ENCODE measurements around the gene MYBPC2.
A peak's percentile ranks its signal among the peaks of the same experiment; 100 is the strongest.
"Not testable (repeated sequence)": the region's sequence is repeated elsewhere in the genome, so short reads cannot be mapped to it uniquely, and the experiment has no call there.

The MYBPC2 gene

GRCh38 chr19:50457300-50457699, 24.6 kb downstream of the MYBPC2 start:
- no peak for DNase-seq (ENCODE audit: low spot score)

GRCh38 chr19:50458396-50459066, 25.8 kb downstream of the MYBPC2 start:
- DNase-seq (ENCODE audit: low spot score) = no peak

GRCh38 chr19:50459067-50459456, 26.4 kb downstream of the MYBPC2 start:
- DNase-seq (ENCODE audit: low spot score) = no peak

GRCh38 chr19:50459638-50460037, 26.9 kb downstream of the MYBPC2 start:
- no peak for DNase-seq (ENCODE audit: low spot score)

- no peak for DNase-seq (ENCODE audit: low spot score)
Measured at GRCh38 chr19:50460161-50460765, 27.6 kb downstream of the MYBPC2 start.

- DNase-seq (ENCODE audit: low spot score) = peak; percentile 57
Measured at GRCh38 chr19:50461066-50461875, 28.6 kb downstream of the MYBPC2 start.

GRCh38 chr19:50462970-50463369, 30.3 kb downstream of the MYBPC2 start:
- DNase-seq (ENCODE audit: low spot score) = no peak

GRCh38 chr19:50464348-50464747, 31.7 kb downstream of the MYBPC2 start:
- no peak for DNase-seq (ENCODE audit: low spot score)

- no peak for DNase-seq (ENCODE audit: low spot score)
Measured at GRCh38 chr19:50465000-50465399, 32.3 kb downstream of the MYBPC2 start.

GRCh38 chr19:50465986-50466705, 33.5 kb downstream of the MYBPC2 start:
- peak; percentile 48 for DNase-seq (ENCODE audit: low spot score)

- no peak for DNase-seq (ENCODE audit: low spot score)
Measured at GRCh38 chr19:50466706-50467039, 34.0 kb downstream of the MYBPC2 start.

- DNase-seq (ENCODE audit: low spot score) = no peak
Measured at GRCh38 chr19:50467566-50467965, 34.9 kb downstream of the MYBPC2 start.

- no peak for DNase-seq (ENCODE audit: low spot score)
Measured at GRCh38 chr19:50468818-50469217, 36.1 kb downstream of the MYBPC2 start.

GRCh38 chr19:50473336-50473735, 40.6 kb downstream of the MYBPC2 start:
- not testable (repeated sequence) for DNase-seq (ENCODE audit: low spot score)

- no peak for DNase-seq (ENCODE audit: low spot score)
Measured at GRCh38 chr19:50475101-50475568, 42.4 kb downstream of the MYBPC2 start.

GRCh38 chr19:50475736-50476223, 43.1 kb downstream of the MYBPC2 start:
- DNase-seq (ENCODE audit: low spot score) = no peak

GRCh38 chr19:50476224-50476906, 43.7 kb downstream of the MYBPC2 start, which contains the start of the genes EMC10 and GARIN5A:
Gene EMC10, plus strand, starts transcription at chr19:50476507. Its CDS starts 38 bp downstream, at chr19:50476545.
Gene GARIN5A, minus strand, starts transcription at chr19:50476848. Its CDS starts 460 bp downstream, at chr19:50476388.
- peak; percentile 85 for DNase-seq (ENCODE audit: low spot score)

- DNase-seq (ENCODE audit: low spot score) = no peak
Measured at GRCh38 chr19:50476907-50477238, 44.2 kb downstream of the MYBPC2 start.

GRCh38 chr19:50477751-50478515, 45.2 kb downstream of the MYBPC2 start:
- DNase-seq (ENCODE audit: low spot score) = no peak

All from SK-N-DZ (cell line).